ENCODE measurements around the gene NEUROD2. TPM values are rescaled to one million over a fixed set of nuclear protein-coding genes. Genes with fewer than 3 reads are reported as not detected.

NEUROD2 gene
- total RNA-seq, 4 donors from 2014 or later, result 0.17 to 0.25 TPM; not detected in 2

GRCh38 chr17:39651923-39652586 is 44.3 kb upstream of the NEUROD2 start:
- no peak for DNase-seq (ENCODE audit: low spot score in 2 of 2)
- no peak for TF ChIP-seq CTCF (IDR thresholded peaks at IDR 0.05)
- TF ChIP-seq POLR2A (IDR thresholded peaks at IDR 0.05), result no peak
- intact Hi-C loops (cut with DNase I; ENCODE audit: low total_unique reads), result no loop called here
- 55 to 57% methylated on average over 8 of the region's 8 CpGs for WGBS, 2 donors
- H3K4me3 ChIP-seq (ENCODE audit: low read depth, poor library complexity, severe bottlenecking), result no peak overlapping the region

GRCh38 chr17:39650121-39650579 is 42.4 kb upstream of the NEUROD2 start:
- DNase-seq (ENCODE audit: low spot score in 2 of 2), result no peak
- WGBS, 2 donors, result 86 to 92% methylated on average over 11 of the region's 11 CpGs
- TF ChIP-seq CTCF (IDR thresholded peaks at IDR 0.05) (no peak), POLR2A (IDR thresholded peaks at IDR 0.05) (no peak)
- H3K4me3 ChIP-seq (ENCODE audit: low read depth, poor library complexity, severe bottlenecking), result no peak overlapping the region
- intact Hi-C loops (cut with DNase I; ENCODE audit: low total_unique reads), result no loop called here

GRCh38 chr17:39648616-39649366 is 41.1 kb upstream of the NEUROD2 start:
- TF ChIP-seq CTCF (IDR thresholded peaks at IDR 0.05) (no peak), POLR2A (IDR thresholded peaks at IDR 0.05) (no peak)
- intact Hi-C loops (cut with DNase I; ENCODE audit: low total_unique reads), result no loop called here
- no peak overlapping the region for H3K4me3 ChIP-seq (ENCODE audit: low read depth, poor library complexity, severe bottlenecking)
- no peak for DNase-seq (ENCODE audit: low spot score in 2 of 2)
- 78% methylated on average over 15 of the region's 15 CpGs for WGBS, 2 donors

- no peak for TF ChIP-seq CTCF (IDR thresholded peaks at IDR 0.05)
- no peak for TF ChIP-seq POLR2A (IDR thresholded peaks at IDR 0.05)
- intact Hi-C loops (cut with DNase I; ENCODE audit: low total_unique reads), result no loop called here
- no peak for DNase-seq (ENCODE audit: low spot score in 2 of 2)
- 54 to 68% methylated on average over 4 to 5 of the region's 5 CpGs for WGBS, 2 donors
- no peak overlapping the region for H3K4me3 ChIP-seq (ENCODE audit: low read depth, poor library complexity, severe bottlenecking)
Measured at GRCh38 chr17:39647256-39647655, 39.5 kb upstream of the NEUROD2 start.

- 30 to 43% methylated on average over 4 of the region's 4 CpGs for WGBS, 2 donors
- no peak for DNase-seq (ENCODE audit: low spot score in 2 of 2)
- intact Hi-C loops (cut with DNase I; ENCODE audit: low total_unique reads), result no loop called here
- TF ChIP-seq CTCF (IDR thresholded peaks at IDR 0.05), result no peak
- TF ChIP-seq POLR2A (IDR thresholded peaks at IDR 0.05), result no peak
- no peak overlapping the region for H3K4me3 ChIP-seq (ENCODE audit: low read depth, poor library complexity, severe bottlenecking)
Measured at GRCh38 chr17:39643271-39643670, 35.6 kb upstream of the NEUROD2 start.
